ENCODE measurements around the gene EBF3. TPM values are rescaled to one million over a fixed set of nuclear protein-coding genes. Genes with fewer than 3 reads are reported as not detected.

Gene EBF3
- total RNA-seq, 1 donor: 14.7 TPM

GRCh38 chr10:129820451-129820850 lies 143.6 kb downstream of the EBF3 start:
- TF ChIP-seq CTCF (IDR thresholded peaks at IDR 0.05; ENCODE audit: insufficient read depth, low read length): no peak
- no peak for DNase-seq (ENCODE audit: low read depth)
- no peak overlapping the region for H3K4me3 ChIP-seq (ENCODE audit: low read depth, low read length)

GRCh38 chr10:129816656-129817045 lies 147.4 kb downstream of the EBF3 start:
- no peak for TF ChIP-seq CTCF (IDR thresholded peaks at IDR 0.05; ENCODE audit: insufficient read depth, low read length)
- no peak for DNase-seq (ENCODE audit: low read depth)
- H3K4me3 ChIP-seq (ENCODE audit: low read depth, low read length): no peak overlapping the region

- DNase-seq (ENCODE audit: low read depth): no peak
- no peak for TF ChIP-seq CTCF (IDR thresholded peaks at IDR 0.05; ENCODE audit: insufficient read depth, low read length)
Observed at GRCh38 chr10:129815898-129816655, 148.0 kb downstream of the EBF3 start.

GRCh38 chr10:129814681-129815646 lies 149.1 kb downstream of the EBF3 start:
- TF ChIP-seq CTCF (IDR thresholded peaks at IDR 0.05; ENCODE audit: insufficient read depth, low read length): no peak
- no peak for DNase-seq (ENCODE audit: low read depth)
- no peak overlapping the region for H3K4me3 ChIP-seq (ENCODE audit: low read depth, low read length)

More at GRCh38 chr10:129815898-129816655, 148.0 kb downstream of the EBF3 start:
- no peak overlapping the region for H3K4me3 ChIP-seq (ENCODE audit: low read depth, low read length)

- no peak overlapping the region for H3K4me3 ChIP-seq (ENCODE audit: low read depth, low read length)
- no peak for TF ChIP-seq CTCF (IDR thresholded peaks at IDR 0.05; ENCODE audit: insufficient read depth, low read length)
- DNase-seq (ENCODE audit: low read depth): no peak
Observed at GRCh38 chr10:129812398-129812797, 151.7 kb downstream of the EBF3 start.

GRCh38 chr10:129811208-129811607 lies 152.9 kb downstream of the EBF3 start:
- H3K4me3 ChIP-seq (ENCODE audit: low read depth, low read length): no peak overlapping the region
- DNase-seq (ENCODE audit: low read depth): no peak
- no peak for TF ChIP-seq CTCF (IDR thresholded peaks at IDR 0.05; ENCODE audit: insufficient read depth, low read length)

All from fibroblast of the aortic adventitia (primary cell).